GM19438 (cell line): ENCODE measurements around the gene ZNF684.
A peak's percentile ranks its signal among the peaks of the same experiment; 100 is the strongest.
"Not testable (repeated sequence)": the region's sequence is repeated elsewhere in the genome, so short reads cannot be mapped to it uniquely, and the experiment has no call there.

ENCODE experiments used
- ATAC-seq: cut with Tn5 transposase; IDR thresholded peaks from one replicate; pipeline ENCODE4 v1.9.1; 2021; ENCODE audit warnings: low read depth; ENCODE audit not compliant: unreplicated experiment

ZNF684 gene

DNA sequence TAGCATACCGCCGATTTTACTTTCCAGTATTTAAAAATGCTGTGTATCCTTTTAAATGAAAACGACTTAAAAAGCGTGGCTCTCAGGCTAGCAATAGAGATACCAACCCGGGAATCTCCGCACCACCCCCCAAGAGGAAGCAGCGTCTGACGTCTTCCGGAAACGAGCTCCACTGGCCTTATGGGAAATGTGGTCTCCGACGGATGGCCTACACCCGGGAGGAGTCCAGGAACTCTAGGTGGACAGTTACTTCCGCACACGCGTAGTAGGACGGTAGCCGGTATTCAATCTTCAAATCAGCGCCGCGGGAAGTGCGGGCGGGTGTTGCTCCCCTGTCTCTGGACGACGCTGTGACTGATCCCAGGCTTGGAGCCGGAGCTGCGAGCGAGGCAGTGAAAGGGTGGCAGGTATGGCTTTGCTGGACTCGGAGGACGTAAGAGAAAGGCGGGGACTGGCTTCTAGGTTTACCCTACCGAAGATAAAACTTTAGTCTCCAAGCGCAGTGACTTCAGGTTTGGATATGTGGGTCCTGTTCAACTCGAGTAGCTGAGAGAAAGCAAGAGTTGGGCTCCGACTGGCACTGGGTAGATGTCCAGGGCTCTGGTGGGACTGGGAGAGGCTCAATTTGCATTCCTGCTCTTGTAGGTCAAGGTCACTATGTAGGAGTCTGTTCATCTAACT, at the start of gene ZNF684:
Gene ZNF684, plus strand, starts transcription at position 257 of the 681 bp plus-strand sequence. CDS start 1,530 bp downstream, outside the sequence.
- peak; percentile 97 for ATAC-seq

DNA sequence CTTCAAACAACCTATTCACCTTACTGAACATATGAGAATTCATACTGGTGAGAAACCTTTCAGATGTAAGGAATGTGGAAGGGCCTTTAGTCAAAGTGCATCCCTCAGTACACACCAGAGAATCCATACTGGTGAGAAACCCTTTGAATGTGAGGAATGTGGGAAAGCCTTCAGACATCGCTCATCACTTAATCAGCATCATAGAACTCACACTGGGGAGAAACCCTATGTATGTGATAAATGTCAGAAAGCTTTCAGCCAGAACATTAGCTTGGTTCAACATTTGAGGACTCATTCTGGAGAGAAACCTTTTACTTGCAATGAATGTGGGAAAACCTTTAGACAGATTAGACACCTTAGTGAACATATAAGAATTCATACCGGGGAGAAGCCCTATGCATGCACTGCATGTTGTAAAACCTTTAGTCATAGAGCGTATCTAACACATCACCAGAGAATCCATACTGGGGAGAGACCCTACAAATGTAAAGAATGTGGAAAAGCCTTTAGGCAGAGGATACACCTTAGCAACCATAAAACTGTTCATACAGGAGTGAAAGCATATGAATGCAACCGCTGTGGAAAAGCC, 36.0 kb upstream of the ZNF684 start:
- no peak for ATAC-seq

DNA sequence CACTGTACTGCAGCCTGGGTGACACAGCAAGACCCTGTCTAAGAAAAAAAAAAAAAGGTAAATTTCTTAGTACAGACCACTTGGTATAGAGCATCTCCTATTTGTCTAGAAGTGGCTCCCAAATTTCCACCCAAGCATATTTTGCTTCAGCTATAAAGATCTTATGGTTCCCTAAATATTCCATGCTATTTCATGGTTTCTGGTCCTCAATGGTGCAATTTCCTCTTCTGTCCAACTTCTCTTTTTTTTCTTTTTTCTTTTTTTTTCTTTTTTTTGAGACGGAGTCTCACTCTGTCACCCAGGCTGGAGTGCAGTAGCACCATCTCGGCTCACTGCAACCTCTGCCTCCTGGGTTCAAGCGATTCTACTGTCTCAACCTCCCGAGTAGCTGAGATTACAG, 28.8 kb upstream of the ZNF684 start:
- not testable (repeated sequence) for ATAC-seq

DNA sequence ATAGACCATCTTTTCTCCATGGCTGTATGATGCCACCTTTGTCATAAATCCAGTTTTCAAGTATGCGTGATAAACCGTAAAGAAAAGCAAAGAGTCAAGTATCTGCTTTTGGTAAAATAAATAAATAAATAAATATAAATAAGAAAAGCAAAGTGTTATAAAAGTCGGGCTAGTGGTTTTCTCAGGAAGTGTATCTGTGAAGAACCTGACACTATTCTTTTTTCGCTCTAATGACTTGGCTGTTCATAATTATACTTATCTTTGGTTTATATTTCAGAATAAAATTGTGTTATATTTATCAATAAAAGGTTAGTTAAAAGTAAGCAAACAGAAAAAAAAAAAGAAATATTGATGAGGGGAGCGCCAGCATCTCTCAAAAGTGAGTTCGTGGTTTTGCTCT, 23.5 kb upstream of the ZNF684 start:
- ATAC-seq: no peak

DNA sequence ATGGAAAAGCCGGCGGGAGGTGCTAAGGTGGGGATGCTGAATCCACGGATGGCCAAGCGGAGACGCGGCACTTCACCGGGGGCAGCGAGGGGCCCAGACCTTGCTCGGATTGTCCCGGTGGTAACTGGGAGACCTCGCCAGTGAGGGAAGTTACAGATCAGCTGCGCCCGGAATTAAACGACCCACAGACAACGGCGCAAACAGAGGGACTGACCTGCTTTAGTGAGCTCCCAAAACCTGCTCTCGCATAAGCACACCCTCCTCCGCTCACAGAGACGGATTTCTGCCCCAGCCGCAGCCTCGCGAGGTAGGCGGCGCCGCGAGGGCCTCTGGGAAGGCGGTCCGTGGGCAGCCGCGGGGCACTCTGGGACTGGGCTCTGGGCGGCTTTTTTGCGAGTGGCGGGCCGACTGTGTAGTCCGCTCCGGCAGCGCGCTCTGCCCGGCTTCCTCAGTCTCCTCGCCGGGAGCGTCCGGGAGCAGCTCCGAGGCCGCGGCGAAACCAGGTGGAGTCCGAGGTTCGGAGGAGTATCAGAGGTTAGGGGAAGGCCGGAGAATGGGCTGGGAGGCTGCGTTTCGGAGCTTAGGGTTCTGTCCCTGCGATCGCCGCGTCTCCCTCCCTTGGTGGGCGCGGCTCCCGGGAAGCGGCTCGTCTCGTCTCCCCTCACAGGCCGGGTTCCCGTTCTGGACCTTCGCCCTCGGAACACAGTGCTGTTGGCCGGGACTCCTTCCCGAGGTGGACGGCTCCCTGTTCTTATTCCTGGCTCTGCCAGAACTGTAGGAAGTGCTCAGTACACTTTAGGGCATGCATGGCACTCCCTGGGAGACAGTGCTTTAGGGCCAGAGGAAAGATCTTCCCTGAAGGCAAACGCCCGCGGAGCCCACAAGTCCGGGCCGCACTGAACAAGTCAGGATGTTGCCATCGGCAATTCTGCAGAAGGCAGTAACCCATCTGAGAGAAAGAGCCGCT, 22.8 kb upstream of the ZNF684 start, which contains the start of gene EXO5:
Gene EXO5, plus strand, starts transcription at position 393 of the 967 bp plus-strand sequence. CDS start 5,778 bp downstream, outside the sequence.
- ATAC-seq: peak; percentile 89

DNA sequence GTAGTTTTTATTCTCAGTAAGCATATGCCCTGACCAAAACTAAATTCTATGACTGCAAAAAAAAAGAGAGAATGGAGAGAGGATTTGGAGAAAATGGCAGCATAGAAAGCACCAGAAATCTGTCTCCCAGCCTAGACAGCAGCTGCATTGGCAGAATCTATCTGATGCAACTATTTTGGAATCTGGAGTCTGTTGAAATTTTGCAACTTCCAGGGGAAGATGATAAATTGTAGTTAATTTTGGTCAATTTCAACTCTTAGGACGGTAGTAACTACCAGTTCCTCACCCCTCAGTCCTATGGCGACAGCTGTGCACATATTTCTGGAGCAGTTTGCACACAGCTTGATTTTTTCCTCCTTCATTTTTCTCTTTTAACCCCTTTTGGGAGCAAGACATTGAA, 11.9 kb upstream of the ZNF684 start:
- no peak for ATAC-seq

DNA sequence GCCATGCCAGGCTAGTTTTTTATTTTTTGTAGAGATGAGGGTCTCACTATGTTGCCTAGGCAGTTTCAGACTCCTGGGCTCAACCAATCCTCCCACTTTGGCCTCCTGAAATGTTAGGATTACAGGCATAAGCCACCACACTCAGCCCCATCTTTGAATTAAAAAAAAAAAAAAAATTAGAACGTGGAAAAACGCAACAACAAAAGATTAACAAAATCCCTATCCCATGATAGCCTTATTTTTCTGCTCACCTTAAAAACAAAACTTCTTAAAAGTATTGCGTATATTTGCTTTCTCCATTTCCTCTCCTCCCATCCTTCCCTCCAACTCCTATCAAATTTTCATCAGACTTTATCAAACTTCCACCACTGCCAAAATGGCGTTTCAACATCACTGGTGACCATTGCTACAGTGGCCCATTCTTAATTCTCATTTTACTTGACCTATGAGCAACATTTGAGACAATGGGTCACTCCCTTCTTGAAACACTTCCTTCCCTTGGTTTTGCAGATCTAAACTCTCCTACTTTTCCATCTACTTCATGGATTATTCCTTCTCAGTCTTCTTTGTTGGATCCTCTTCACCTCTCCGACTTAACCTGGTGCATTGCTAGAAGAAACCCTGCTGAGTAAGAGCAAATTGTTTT, 579 bp upstream of the ZNF684 start:
- ATAC-seq: peak; percentile 12

DNA sequence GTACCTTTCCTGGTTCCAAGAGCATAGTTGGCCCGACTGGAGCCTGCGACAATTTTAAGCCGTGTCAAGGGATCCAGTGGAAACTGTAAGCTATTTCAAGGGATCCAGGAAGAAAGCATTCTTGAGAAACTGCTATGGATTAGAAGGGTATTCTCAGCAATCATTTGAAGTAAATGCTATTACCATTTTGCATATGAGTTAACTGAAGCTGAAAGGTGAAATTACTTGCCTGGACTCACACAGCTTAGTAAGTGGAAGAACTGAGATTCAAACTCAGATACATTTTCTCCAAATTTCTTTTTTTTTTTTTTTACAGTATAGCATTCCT, 589 bp downstream of the ZNF684 start:
- no peak for ATAC-seq

DNA sequence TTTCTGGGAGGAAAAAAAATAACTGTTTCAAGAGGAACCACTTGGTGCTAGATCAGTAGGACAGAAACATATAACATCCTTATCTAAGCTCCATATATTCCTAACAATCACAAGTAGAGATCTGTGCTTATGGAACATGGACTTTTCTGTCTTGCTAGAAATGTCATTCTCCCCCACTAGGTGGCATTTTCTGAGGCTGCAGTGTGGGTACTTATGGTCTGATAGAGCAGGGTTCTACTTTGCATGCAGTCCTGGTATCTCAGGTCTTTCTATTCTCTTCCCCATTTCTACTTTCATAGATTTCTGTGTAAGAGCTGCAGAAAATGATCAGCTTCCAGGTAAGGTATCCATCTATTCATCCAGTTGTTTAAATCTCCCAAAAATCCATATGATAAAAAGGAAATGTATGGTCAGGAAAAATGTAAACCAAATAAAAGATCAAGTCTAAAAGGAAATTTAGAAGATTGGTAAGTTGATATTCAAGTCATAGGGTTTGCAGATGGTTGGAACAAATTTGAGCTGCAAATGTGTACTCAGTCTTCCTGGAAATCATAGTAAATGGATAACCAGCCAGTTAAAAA, 1.5 kb downstream of the ZNF684 start:
- ATAC-seq: no peak

DNA sequence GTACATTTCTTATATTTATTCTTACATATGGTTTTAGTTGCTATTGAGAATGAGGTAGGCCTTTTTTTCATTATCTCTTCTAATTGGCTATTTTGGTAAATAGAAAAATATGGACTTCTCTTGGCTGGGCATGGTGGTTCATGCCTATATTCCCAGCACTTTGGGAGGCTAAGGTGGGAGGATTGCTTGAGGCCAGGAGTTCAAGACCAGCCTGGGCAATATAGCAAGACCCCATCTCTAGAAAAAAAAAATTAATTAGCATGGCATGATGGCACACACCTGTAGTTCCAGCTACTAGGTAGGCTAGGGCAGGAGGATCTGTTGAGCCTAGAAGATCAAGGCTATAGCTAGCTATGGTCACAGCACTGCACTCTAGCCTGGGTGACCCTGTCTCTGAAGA, 3.2 kb downstream of the ZNF684 start:
- no peak for ATAC-seq

DNA sequence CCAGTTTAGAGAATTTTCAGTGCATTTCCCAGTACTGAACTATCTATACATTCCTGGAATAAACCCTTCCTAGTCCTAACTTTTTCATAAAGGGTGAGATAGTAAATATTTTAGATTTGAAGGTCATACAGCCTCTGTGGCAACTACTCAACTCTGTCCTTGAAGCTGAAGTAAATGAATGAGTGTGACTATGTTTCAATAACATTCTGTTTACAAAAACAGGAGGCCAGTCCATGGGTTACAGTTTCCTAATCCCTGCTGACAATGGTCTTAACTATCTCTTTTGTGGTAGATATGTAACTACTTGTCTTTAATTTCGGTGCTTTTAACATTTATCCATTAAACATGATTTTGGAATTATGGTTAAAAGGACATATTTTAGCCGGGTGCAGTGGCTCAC, 4.3 kb downstream of the ZNF684 start:
- ATAC-seq: no peak

DNA sequence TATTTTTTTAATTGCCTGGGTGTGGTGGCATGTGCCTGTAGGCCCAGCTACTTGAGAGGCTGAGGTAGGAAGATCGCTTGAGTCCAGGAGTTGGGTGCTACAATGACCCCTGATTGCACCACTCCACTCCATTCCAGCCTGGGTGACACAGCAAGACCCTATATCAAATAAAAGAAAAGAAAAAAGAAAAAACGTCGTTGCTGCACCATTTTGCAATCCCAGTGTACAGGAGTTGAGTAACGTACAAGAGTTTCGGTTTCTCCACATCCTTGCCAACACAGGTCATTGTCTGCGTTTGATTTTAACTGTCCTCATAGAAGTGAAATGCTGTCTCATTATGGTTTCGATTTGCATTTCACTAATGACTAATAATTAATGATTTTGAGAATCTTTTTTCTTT, 7.9 kb downstream of the ZNF684 start:
- ATAC-seq: no peak

DNA sequence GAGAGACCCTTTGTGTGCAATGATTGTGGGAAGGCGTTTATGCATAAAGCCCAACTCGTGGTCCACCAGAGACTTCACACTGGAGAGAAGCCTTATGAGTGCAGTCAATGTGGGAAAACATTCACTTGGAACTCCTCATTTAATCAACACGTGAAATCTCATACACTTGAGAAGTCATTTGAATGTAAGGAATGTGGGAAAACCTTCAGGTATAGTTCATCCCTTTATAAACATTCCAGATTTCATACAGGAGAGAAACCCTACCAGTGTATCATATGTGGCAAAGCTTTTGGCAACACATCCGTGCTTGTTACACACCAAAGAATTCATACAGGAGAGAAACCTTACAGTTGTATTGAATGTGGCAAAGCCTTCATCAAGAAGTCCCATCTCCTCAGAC, 15.5 kb downstream of the ZNF684 start:
- ATAC-seq: no peak

DNA sequence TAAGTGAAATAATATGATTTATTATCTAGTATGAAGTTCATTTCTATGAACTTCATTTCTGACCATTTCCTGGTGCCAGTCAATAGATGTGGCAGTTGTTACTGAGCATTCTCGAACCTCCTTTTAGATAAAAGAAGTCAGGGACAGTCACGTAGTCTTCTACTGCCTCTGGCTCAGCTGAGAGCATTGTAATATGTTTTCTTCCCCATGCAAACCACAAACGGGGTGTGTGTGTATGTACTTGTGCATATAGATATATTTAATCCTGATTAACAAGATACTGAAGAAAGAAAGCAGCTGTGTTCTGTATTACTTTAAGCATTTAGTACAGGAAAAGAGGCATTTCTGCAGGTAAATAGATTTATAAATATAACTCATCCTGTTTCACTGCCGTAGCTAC, 21.6 kb downstream of the ZNF684 start:
- ATAC-seq: no peak

DNA sequence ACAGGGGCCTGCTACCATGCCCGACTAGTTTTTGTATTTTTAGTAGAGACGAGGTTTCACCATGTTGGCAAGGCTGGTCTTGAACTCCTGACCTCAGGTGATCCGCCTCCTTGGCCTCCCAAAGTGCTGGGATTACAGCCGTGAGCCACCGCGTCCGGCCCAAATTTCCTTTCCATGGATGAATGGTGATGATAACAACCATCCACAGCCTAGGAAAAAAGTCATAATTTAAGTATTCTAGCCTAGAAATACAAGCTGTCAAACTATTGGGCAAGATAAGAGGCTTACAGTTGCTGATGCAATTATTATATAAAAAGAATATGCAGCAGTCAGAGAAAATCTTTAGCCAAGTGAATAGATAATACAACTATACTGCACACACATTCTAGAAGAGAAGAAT, 23.4 kb downstream of the ZNF684 start:
- not testable (repeated sequence) for ATAC-seq

DNA sequence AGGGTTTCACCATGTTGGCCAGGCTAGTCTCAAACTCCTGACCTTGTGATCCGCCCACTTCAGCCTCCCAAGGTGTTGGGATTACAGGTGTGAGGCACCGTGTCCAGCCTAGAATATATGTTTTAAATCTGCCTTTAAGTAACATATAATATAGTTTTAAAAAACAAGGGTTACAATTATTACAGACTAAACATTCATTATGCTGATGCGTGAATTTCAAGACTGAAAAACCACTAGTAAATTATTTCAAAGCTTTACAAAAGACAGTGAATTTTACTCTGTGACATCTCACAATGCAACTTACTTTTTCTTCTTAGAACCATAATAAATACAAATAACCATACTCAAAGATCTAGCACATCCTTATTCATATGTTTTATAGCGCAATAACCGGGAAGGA, 24.7 kb downstream of the ZNF684 start:
- ATAC-seq: no peak

DNA sequence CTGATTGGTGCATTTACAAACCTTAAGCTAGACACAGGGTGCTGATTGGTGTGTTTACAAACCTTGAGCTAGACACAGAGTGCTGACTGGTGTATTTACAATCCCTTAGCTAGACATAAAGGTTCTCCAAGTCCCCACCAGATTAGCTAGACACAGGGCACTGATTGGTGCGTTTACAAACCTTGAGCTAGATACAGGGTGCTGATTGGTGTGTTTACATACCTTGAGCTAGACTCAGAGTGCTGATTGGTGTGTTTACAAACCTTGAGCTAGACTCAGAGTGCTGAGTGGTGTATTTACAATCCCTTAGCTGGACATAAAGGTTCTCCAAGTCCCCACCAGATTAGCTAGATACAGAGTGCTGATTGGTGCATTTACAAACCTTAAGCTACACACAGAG, 26.8 kb downstream of the ZNF684 start:
- ATAC-seq: not testable (repeated sequence)

DNA sequence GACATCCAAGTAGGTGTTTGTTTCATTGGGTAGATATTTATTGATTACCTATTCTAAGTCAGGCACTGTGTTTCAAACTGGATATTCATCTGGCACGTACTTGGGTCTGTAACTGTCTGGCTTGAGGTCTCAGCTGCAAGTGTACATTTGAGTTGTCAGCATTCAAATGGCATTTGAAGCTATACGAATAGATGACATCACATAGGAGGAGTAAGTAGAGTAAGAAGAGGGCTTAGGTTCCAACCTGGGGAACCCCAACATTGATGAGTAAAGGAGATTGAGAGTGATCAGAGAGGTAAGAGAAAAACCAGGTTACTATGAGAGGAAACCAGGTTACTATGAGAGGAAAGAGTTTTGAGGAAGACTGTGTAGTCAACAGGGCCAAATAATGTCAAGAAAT, 30.7 kb downstream of the ZNF684 start:
- ATAC-seq: no peak

DNA sequence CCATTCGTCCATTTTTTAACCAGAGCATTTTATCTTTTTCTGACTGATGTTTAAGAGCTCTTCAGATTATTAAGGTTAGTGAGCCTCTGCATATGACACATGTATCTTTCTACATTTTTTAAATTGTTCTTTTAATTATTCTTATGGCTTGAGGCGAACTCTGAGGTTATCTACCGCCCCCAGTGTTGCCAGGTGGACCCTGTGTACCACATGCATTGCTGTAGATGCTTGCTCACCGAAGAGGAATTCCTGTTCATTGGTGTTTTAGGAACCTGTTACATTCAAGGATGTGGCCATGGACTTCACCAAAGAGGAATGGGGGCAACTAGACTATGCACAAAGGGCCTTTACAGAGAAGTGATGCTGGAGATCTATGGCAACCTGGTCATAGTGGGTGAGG, 31.8 kb downstream of the ZNF684 start:
- ATAC-seq: no peak

DNA sequence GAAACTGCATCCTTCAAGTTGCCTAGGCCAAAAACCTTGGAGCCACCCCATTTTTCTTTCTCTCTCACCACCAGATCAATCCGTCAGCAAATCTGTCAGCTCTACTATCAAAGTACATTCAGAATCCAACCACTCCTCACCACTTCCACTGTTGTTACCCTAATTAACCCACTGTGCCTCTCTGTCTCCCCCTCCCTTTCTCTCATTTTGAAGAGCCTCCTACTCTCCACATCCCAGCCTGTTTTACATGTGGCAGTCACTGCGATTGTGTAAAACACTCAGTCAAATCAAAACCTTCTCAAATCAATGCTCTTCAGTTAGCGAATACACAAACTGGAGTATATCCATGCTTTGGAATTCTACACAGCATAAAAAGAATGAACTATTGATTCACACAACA, 33.1 kb downstream of the ZNF684 start:
- no peak for ATAC-seq

DNA sequence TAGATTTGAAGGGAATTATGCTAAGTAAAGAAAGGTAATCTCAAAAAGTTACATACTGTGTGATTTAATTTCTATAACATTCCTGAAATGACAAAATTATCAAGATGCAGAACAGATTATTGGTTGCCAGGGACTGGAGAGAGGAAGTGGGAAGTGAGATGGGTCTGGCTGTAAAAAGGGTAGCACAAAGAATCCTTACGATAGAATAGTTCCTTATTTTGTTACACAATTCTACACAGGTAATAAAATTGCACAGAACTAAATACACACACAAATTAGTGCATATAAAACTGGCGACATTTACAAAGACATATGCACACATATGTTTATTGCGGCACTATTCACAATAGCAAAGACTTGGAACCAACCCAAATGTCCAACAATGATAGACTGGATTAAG, 33.5 kb downstream of the ZNF684 start:
- no peak for ATAC-seq
